Heart left ventricle (tissue), 16 donors: ENCODE data around the gene SH3PXD2A. TPM values are rescaled to one million over a fixed set of nuclear protein-coding genes. Genes with fewer than 3 reads are reported as not detected.
A peak's percentile ranks its signal among the peaks of the same experiment; 100 is the strongest.

Source experiments
- ATAC-seq, 4 donors: fragments of 200-7000 bp; cut with Tn5 transposase; one replicate each; pipeline ENCODE4 v1.9.1; 2020 to 2022; ENCODE audit warnings: moderate library complexity in 4 of 4, mild to moderate bottlenecking in 3 of 4, moderate number of reproducible peaks in 1 of 4
- DNase-seq, 5 donors: peaks; one replicate each; pipeline ENCODE4 v3.0.0-alpha.2; 2020
- H3K27ac ChIP-seq, 12 donors: fragments of 200-600 bp; sonication (generic) in 4 of 12; one replicate each; pipeline versions ENCODE4 v1.5.0 to v1.8.0; 2016 to 2022; ENCODE audit warnings: mild to moderate bottlenecking in 2 of 12
- H3K27me3 ChIP-seq, 9 donors: fragments of 200-600 bp; sonication (generic) in 2 of 9; one replicate each; pipeline versions ENCODE4 v1.5.1 to v1.8.0; 2016 to 2022; ENCODE audit warnings: mild to moderate bottlenecking in 3 of 9
- H3K36me3 ChIP-seq, 9 donors: fragments of 200-600 bp; sonication (generic) in 2 of 9; one replicate each; pipeline versions ENCODE4 v1.5.0 to v1.8.0; 2018 to 2022; ENCODE audit warnings: mild to moderate bottlenecking in 2 of 9
- H3K4me1 ChIP-seq, 12 donors: fragments of 200-600 bp; sonication (generic) in 4 of 12; one replicate each; pipeline versions ENCODE4 v1.5.0 to v1.8.0; 2016 to 2022; ENCODE audit warnings: mild to moderate bottlenecking in 3 of 12
- H3K4me3 ChIP-seq, 12 donors: fragments of 200-600 bp; sonication (generic) in 4 of 12; one replicate each; pipeline versions ENCODE4 v1.5.0 to v1.8.0; 2017 to 2022; ENCODE audit warnings: mild to moderate bottlenecking in 9 of 12, moderate library complexity in 4 of 12
- H3K9me3 ChIP-seq, 12 donors: fragments of 200-600 bp; sonication (generic) in 4 of 12; one replicate each; pipeline versions ENCODE4 v1.5.0 to v1.8.0; 2016 to 2022; ENCODE audit warnings: mild to moderate bottlenecking in 1 of 12
- POLR2A ChIP-seq, 2 donors: fragments of 450-650 bp; IDR thresholded peaks; one replicate each; pipeline ENCODE4 v1.6.1; 2017; ENCODE audit warnings: antibody characterized with exemption in 2 of 2, mild to moderate bottlenecking in 2 of 2, moderate library complexity in 2 of 2
- WGBS, 4 donors: extraction: QIAGEN DNeasy Blood & Tissue Kit in 2 of 4; methylation state at CpG; one replicate each; pipeline versions ENCODE4 v1.1.5 to v1.1.7; 2013 to 2018; 5-methylcytosine and 5-hydroxymethylcytosine counted together
- intact Hi-C, 10 donors: fragments of 100-400 bp; cut with DNase I; formaldehyde crosslinking; loops; one replicate each; pipeline versions ENCODE4 v1.11.1 to v1.14.2; 2022
- polyA plus RNA-seq, 2 donors: library from polyadenylated mRNA; stranded (reverse); fragments of 200-250 nt; gene quantifications; one replicate each; pipeline ENCODE4 v1.2.3, GENCODE V29; 2013
- total RNA-seq, 9 donors: library from RNA; depleted of rRNA in 2 of 9; stranded (reverse); fragments of >200 nt in 2 of 9; fragmentation: NEBNext Ultra II Directional in 3 of 9; extraction: Animal tissue kit (Norgen Biotek cat#: 25700) in 3 of 9; gene quantifications; one replicate each; pipeline versions ENCODE4 v1.1.0 to v1.2.4, GENCODE V29; 2016 to 2023
- TF ChIP-seq, protein P1 (sequence below), 12 donors: fragments of 200-600 bp; sonication (generic) in 4 of 12; IDR thresholded peaks; one replicate each; pipeline versions ENCODE4 v1.5.0 to v1.8.0; 2018 to 2022; ENCODE audit warnings: antibody characterized with exemption in 12 of 12, mild to moderate bottlenecking in 5 of 12
- donor health status: ischemic (EF 13 %, LVEDD 7.1; RV severe dilation, severe dysfunction).
- donor health status: healthy with polysubstance abuse.
- donor health status: DM: no; HTN: yes; CAD: no.
- donor health status: DM: no; HTN: no; CAD: no.
- donor health status: ischemic (EF 25% LVEDD 6.9; RV normal size, moderate dysfunction).
- donor health status: ischemic (EF 25% LVEDD 5.7; RV mildly dilated, moderate dysfunction).
- donor health status: healthy.
- donor health status: DM: yes; HTN: yes; CAD: no.
- donor health status: ischemic (EF 35%, LVEDD 5.7; RV mildly dilated, moderate dysfunction).
- donor health status: nonischemic (EF 11% LVEDD 7.7; RV severe dilation, severe dysfunction).
- donor health status: DM: yes; HTN: yes; CAD: no.
- donor health status: PGD.
- donor health status: ischemic (EF 29% LVEDD 5.4; RV normal size, mild dysfunction).
- donor health status: nonischemic (EF 23%, LVEDD 6.1; RV moderate dilation, normal function).

The SH3PXD2A gene
- total and polyA plus RNA-seq, 11 donors = 11.8 to 43.4 (median 31.1) TPM

DNA sequence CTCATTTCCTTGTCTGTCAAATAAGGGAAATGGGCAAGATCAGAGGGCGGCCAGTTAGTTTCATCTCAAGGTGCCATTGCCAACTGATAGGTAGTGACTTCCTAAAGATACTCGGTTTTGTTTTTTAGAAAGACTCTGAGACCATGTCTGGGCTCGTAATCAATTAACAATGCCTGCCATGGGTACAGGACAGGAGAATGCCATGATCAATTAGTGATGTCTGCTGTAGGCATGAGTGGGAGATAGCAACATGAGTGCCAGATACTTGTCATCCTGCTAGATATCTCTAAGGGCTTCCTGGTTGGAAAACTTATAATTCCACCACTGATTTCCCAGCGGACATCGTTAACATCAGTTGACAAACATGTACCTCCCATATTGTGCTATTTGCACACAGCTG lies 64.8 kb downstream of the SH3PXD2A start:
- Histone ChIP-seq H3K36me3 (no peaks in the 10 kb centered on the region), H3K27me3 (no peaks in the 10 kb centered on the region), H3K27ac (no peak overlapping the region), H3K9me3 (no peaks in the 10 kb centered on the region), H3K4me1 (peaks cover 0 to 62% (median 19%) of the 10 kb centered on the region in 12 donors), H3K4me3 (no peak overlapping the region)
- intact Hi-C loops = no loop called here
- no peak for TF ChIP-seq POLR2A (IDR thresholded peaks at IDR 0.05)
- TF ChIP-seq, protein P1, sequence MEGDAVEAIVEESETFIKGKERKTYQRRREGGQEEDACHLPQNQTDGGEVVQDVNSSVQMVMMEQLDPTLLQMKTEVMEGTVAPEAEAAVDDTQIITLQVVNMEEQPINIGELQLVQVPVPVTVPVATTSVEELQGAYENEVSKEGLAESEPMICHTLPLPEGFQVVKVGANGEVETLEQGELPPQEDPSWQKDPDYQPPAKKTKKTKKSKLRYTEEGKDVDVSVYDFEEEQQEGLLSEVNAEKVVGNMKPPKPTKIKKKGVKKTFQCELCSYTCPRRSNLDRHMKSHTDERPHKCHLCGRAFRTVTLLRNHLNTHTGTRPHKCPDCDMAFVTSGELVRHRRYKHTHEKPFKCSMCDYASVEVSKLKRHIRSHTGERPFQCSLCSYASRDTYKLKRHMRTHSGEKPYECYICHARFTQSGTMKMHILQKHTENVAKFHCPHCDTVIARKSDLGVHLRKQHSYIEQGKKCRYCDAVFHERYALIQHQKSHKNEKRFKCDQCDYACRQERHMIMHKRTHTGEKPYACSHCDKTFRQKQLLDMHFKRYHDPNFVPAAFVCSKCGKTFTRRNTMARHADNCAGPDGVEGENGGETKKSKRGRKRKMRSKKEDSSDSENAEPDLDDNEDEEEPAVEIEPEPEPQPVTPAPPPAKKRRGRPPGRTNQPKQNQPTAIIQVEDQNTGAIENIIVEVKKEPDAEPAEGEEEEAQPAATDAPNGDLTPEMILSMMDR (IDR thresholded peaks at IDR 0.05) = no peak
- WGBS, 4 donors = 75 to 92% (median 87%) methylated on average over 5 of the region's 5 CpGs
- no peak for ATAC-seq
- DNase-seq = no peak

DNA sequence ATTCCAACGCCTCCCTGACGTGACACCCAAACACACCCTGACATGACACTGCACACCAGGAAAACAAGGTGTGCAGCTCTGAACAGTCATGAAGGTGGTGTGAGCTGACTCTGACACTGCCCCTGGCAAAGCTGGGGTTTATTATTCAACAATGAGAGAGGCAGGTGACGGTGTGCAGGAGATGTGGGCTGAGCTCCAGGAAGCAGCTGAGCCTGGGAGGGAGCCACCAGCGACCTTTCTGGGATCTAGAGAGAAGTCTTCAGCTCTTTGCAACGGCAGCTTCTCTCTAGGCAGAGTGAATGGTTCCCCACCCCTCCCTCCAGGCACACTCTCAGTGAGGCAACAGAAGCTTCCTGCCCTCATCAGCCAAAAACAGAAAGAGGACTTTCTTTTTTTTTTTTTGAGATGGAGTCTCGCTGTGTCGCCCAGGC lies 65.6 kb downstream of the SH3PXD2A start:
- 57 to 70% (median 64%) methylated on average over 7 of the region's 7 CpGs for WGBS, 4 donors
- H3K36me3 ChIP-seq = no peaks in the 10 kb centered on the region
- H3K27ac ChIP-seq = no peak overlapping the region
- TF ChIP-seq POLR2A (IDR thresholded peaks at IDR 0.05) = no peak
- TF ChIP-seq, protein P1 (IDR thresholded peaks at IDR 0.05) = no peak
- DNase-seq (peak in 1 of 5 donors; percentile 33), ATAC-seq (no peak)
- H3K4me1 ChIP-seq = peaks cover 0 to 62% (median 17%) of the 10 kb centered on the region in 12 donors
- intact Hi-C loops = no loop called here
- H3K27me3 ChIP-seq = no peaks in the 10 kb centered on the region
- H3K9me3 ChIP-seq = no peaks in the 10 kb centered on the region
- H3K4me3 ChIP-seq = no peak overlapping the region

DNA sequence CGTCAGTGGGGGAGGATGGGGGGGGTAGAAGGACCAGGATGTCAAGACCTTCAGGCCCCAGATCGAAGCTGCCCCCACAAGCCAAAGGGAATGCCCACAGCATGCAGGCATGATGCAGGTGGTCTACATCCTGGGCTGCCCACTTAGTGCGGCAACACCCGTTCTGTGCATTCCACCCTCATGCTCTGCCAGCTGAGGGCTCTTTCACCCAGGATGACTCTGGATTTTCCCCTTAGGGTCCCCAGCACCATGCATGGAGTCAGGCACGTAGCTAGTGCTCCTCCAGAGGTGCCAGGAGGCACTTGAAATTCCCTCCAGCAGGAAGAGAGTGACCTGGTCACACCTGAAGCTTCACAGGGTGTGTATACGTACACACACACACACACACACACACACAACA lies 66.2 kb downstream of the SH3PXD2A start:
- intact Hi-C loops = no loop called here
- ATAC-seq (no peak), DNase-seq (peak in 1 of 5 donors; percentile 36)
- Histone ChIP-seq H3K9me3 (no peaks in the 10 kb centered on the region), H3K27me3 (no peaks in the 10 kb centered on the region), H3K4me3 (no peak overlapping the region), H3K36me3 (no peaks in the 10 kb centered on the region), H3K27ac (no peak overlapping the region), H3K4me1 (peaks cover 0 to 58% (median 12%) of the 10 kb centered on the region in 12 donors)
- TF ChIP-seq POLR2A (IDR thresholded peaks at IDR 0.05) = no peak
- TF ChIP-seq, protein P1 (IDR thresholded peaks at IDR 0.05) = no peak
- 77 to 86% (median 83%) methylated on average over 4 to 6 of the region's 6 CpGs for WGBS, 4 donors

DNA sequence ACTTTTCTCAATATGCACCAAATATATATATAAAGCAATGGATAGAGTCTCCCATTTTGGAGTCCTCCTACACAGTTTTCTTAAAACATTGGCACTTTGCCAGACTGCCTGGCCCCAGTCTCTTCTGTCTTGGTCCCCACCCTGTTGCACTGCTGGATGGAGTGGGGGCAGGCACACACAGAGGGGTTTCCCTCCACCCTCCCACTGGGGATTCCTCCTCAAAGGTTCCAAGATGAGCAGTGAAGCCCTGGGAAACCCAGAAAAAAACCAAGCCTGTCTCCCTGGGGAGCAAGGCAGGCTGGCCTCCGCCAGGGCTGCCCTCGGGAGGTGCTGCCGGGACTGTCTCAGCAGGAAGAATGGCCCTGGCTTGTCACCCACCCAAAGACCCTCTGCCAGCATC lies 68.0 kb downstream of the SH3PXD2A start:
- Histone ChIP-seq H3K4me1 (peaks cover 0 to 57% (median 12%) of the 10 kb centered on the region in 12 donors), H3K4me3 (no peak overlapping the region), H3K9me3 (no peaks in the 10 kb centered on the region), H3K27me3 (no peaks in the 10 kb centered on the region), H3K27ac (no peak overlapping the region), H3K36me3 (no peaks in the 10 kb centered on the region)
- TF ChIP-seq, protein P1 (IDR thresholded peaks at IDR 0.05) = no peak
- TF ChIP-seq POLR2A (IDR thresholded peaks at IDR 0.05) = no peak
- DNase-seq = peak in 1 of 5 donors; percentile 40
- intact Hi-C loops = no loop called here
- ATAC-seq = no peak
- 53 to 74% (median 63%) methylated on average over 3 of the region's 3 CpGs for WGBS, 4 donors
